Lung microvascular endothelial cell (primary cell): Measurements from ENCODE around the gene GABRG3. TPM values are rescaled to one million over a fixed set of nuclear protein-coding genes. Genes with fewer than 3 reads are reported as not detected.
"Not testable (repeated sequence)": the region's sequence is repeated elsewhere in the genome, so short reads cannot be mapped to it uniquely, and the experiment has no call there.

Experiments used
- DNase-seq, 2 donors: peaks; one replicate each; pipeline versions ENCODE4 v3.0.0 to v3.0.0-alpha.2; 2010; ENCODE audit warnings: low read depth in 2 of 2
- total RNA-seq: library from RNA; depleted of rRNA; stranded (reverse); fragments of >200 nt; gene quantifications from 2 replicates; pipeline ENCODE4 v1.2.1, GENCODE V29; 2014

GABRG3 gene
- total RNA-seq, 1 donor from 2014 or later, result not detected

DNA sequence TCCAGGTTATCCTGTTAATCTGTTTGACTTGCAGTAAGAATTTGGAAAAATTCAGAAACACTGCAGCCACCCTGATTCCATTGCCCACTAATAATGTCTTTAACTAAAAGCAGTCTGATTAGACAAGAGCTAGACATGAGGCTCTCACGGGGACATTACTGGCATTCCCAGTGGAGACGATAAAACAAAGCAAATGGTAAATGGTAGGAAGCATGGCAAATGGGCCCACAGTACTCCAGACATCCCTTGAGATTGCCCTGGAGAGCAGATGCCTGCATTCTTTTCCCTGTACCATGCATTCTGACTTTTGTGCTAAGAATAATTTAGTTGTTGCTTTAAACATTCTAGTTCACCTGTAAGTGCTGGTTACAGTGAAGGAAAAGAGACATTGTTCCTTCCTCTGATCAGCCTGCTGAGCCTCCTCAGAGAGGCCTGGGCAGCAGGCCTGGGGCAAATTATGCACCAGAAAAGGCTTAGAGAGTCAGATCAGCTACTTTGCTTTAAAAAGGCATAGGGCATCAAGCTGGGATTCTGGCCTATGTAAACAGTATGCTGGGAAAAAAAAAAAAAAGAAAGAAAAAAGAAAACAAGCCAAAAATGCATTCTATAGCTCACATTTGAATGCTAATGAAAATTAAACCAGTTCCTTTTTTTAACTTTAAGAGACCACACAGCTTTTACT lies 204.6 kb downstream of the GABRG3 start:
- no peak for DNase-seq

DNA sequence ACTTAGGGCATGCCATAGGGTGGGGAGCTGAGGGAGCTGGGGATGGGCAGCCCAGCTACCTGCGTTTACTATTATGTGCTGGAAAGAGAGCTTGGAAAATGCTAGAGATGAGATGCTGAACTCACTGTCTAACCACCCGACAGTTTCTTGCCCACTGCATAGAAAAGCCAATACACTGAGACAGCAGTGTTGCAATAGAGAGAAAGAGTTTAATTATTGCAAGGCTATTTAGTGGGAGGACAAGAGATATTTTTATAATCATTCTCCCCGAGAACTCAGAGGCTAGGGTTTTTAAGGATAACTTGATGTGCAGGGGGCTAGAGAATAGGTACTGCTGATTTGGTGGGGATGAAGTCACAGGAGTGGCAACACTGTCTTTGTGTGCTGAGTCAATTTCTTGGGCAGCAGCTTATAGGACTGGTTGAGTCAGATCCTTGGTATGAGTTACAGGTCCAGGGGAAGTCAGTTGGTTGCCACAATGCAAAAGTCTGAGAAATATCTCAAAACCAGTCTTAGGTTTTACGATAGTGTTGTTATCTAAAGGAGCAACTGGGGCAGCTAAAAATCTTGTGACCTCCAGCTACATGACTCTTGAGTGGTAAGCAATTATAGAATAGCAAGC lies 205.9 kb downstream of the GABRG3 start:
- DNase-seq, result no peak

DNA sequence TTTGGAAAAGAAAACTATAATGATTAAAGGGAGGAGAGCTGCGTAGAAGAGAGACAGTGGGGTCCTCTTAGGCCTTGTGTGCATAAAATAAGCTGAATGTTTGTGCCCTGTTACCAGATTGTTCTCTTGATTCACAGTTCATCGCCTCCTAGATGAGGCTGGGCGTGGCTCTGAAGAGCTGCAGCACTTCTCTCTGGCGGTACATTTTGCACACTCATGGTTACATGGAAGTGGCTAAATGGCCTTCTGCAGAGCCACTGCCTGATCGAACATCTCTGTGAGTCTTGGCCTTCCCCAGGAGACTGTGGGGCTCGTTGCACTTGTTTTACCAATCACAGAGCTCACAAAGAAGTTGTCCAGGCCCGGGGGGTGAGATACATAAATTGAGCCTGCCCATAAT lies 208.8 kb downstream of the GABRG3 start:
- DNase-seq, result no peak

DNA sequence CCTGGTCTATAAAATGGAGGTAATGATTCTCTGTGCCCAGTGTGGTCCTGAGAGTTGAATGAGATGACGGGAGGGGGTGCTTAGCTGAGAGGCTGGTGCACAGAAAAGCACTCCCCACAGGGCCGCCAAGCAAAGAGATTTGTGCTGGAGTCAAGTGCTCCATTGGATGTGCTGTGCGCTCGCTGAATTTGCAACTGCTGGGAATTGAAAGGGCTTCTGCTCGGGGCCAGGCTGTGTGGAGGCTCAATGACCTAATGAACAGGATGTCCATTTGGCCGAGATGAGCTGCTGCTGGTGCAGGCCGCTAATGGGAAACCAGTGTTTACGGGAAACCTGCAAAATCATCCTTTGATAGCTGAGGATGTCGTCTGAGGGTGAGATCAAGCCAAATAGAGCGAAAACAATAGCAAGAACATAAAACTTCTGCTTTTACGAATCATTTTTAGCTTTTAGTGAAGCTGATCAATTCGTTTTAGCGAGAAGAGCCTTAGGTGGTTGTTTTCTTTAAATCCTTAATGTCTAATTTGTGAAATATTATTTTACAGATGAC lies 211.7 kb downstream of the GABRG3 start:
- DNase-seq, result no peak

DNA sequence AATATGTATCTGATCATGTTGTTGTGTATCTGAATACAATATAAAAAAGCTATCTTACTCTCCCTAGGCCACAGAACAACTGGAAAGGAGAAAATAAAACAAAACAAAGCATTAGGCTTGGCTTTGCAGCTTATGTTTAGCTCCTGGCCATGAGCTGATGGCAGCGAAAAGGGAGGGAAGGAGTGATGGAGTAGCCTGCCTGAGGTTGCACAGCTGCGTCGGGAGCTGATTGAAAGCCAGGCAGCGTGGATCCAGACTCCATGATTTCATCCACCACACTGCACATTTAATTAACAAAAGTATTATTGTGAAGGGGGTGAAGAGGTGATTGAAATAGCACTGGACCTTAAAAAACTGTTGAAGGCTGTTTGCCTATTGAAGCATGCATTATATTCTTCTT lies 212.2 kb downstream of the GABRG3 start:
- no peak for DNase-seq

DNA sequence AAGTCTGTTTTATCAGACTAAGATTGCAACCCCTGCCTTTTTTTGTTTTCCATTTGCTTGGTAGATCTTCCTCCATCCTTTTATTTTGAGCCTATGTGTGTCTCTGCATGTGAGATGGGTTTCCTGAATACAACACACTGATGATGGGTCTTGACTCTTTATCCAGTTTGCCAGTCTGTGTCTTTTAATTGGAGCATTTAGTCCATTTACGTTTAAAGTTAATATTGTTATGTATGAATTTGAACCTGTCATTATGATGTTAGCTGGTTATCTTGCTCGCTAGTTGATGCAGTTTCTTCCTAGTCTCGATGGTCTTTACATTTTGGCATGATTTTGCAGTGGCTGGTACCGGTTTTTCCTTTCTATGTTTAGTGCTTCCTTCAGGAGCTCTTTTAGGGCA lies 220.5 kb downstream of the GABRG3 start:
- not testable (repeated sequence) for DNase-seq

DNA sequence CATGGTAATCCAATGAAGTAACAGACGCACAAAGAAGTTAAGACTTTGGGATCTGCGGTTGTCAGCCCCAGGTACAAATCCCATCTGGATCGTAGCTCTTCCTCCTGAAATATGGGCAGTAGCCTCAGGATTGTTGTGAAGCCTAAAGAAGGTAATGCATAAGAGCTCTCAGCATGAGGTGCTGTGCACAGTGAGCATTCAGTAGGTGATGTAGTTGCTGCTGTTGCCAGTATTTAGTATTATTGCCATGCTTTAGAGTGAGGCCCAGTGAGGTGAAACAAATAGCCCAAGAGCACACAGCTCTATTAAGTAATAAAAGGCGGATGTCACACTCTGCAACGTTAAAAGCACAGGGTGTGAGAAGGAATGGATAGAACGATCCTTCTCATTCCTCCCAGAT lies 225.7 kb downstream of the GABRG3 start:
- no peak for DNase-seq

DNA sequence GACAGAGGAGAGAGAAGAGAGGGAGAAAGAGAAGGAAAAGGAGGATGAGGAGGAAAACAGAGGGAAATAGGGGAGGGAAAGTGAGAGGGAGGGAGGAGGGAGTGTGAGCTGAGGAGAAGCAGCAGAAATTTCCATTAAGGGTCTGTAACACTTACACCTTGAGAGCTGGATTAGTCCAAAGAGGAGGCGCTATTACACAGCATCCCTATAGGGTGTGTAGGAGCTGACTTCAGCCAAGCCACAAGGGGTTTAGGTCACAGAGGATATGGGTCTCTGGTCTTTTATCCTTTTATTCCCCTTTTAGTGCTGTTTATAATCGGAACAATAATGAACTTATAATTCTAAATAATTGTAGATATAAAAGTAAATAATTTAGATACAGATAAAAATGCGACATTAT lies 230.4 kb downstream of the GABRG3 start:
- DNase-seq, result no peak

DNA sequence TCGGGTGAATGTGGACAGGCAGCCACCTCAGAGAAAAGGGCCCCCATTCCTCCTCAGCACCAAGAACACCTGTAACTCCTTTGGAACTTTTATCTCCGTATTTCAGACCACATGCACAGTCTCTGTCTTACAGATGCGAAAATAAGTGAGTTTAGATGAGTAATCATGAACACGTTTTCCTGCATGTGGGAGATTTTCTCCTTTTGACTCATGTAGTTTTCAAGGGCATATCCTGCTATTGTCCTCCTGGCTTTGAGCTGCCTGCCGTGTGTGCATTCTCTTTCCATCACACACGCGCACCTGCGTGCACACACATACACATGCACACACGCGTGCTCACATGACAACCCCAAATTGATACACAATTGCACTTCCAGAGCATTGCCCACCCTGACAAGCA lies 239.2 kb downstream of the GABRG3 start:
- peak in 1 of 2 donors; percentile 62 for DNase-seq

DNA sequence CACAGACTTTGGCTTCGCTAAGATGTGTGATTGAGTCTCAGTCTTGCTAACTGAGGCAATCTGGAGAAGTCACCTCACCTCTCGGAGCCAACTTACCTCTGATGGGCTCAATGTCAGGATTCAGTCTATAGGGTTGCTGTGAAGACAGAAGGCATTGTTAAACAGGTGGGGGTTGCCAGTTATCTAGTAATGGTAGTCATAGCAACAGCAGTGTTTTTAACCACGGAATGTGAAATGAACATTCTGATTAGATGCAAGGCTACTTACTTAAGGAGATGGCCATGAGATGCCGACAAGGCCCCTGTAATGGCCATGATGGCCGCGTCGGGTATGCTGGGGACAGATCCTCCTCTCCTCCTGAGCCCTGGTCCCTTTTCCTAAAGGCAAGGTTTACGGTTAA lies 243.1 kb downstream of the GABRG3 start:
- no peak for DNase-seq

DNA sequence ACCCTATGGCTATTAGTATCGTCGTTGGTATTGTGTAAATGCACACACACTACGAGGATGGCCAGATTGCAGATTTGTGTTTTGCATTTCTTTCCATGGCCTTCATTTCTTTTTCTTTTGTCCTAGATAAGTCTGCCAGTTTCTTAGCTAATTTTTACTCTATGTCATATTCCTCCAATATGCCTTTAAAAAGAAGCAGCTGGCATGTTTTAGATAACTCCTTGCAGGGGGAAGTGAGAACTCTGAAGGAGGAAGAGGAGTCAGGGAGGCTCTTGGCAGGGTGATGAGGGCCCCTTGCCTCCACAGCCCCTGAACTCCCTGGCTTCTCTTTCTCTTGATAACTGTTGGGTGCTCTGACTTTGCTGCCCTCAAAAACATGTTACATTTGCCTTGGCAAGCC lies 244.0 kb downstream of the GABRG3 start:
- DNase-seq, result no peak

DNA sequence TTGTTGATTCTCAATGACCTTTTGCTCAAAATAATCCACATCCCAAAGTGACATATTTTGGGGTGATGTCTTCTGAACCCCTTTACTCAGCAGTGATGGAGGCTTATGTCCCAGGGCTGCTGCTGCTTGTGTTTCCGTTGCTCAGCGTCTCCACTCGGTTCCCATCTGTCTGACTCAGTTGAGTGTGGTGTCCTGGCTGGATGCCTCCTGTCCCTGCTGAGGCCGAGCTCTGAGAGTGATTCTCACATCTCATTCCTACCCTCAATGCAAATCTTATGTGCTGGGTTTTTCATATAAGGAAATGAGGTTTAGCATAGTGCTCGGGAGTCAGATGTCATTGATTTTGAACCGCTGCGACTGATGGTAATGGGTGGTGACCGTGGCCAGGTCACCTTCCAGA lies 247.4 kb downstream of the GABRG3 start:
- DNase-seq, result no peak

DNA sequence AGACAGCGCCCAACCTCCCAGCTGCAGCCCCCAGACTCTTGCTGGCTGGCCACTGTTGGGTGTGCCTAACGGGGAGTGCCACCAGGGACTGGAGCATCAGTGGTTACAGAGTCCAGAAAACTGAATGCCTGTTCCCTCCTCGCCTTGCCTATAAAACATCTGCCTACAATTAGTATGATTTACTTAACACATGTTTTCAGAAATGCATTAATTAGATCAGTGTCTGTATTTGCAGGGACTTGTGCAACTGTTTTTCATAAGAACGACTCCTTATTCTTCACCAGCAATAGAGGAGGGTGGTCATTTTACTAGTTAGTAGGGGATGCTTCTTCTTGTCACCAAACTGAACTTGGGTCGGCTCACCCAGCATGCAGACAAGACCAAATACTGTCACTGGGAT lies 248.7 kb downstream of the GABRG3 start:
- DNase-seq, result no peak

DNA sequence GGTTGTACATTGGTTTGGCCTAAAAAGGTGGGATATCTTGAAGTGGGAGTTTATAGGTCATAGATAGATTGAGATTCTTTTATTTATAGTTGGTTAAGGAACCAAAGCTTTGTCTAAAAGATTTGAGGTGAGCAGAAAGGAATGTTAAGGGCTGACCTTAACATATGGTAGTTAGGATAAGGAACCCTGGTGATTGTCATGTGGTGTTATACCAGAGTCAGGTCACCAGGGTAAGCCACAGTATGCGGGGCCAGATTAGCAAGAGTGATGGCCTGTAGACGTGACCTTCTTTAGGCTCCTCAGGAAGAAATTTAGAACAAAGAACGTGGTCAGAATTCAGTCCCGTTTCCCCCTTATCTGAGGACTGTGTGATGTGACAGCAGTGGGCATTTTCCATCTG lies 249.2 kb downstream of the GABRG3 start:
- DNase-seq, result no peak

DNA sequence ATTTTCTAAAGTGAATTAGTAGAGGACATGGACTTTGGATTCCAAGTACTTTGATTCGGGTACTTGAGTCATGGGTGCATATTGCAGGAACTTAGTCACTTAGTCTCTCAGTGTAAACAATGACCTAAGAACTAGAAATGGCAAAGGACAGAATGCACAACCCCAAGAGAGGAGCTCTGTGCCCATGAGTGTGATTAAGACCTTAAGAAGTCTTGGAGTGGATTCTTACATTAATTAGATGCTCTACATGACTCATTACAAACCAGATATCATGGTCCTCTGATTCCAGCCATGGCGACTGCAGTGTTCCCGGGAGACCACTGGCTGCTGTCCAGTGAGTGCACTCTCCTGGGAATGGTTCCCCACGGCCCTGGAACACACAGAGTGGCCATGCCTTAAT lies 251.5 kb downstream of the GABRG3 start:
- peak in 1 of 2 donors; percentile 59 for DNase-seq

DNA sequence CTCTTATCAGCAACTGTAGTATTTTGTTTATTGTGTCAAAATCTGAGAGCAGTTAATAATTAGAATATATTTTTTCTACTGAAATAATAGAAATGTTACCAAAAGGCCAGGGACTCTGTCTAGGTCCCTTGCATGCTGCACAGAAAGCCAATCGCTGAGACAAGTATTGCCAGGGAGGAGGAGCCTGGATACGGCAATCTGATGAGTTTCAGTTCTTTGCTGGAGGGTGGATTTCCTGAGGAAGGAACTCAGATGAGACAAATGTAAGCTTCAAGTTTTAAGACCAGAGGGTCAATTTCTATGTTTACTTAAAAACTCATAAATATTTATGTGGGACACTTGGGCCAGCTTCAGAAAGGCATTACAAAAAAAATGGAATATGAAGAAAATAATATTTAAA lies 252.2 kb downstream of the GABRG3 start:
- peak in 1 of 2 donors; percentile 47 for DNase-seq

DNA sequence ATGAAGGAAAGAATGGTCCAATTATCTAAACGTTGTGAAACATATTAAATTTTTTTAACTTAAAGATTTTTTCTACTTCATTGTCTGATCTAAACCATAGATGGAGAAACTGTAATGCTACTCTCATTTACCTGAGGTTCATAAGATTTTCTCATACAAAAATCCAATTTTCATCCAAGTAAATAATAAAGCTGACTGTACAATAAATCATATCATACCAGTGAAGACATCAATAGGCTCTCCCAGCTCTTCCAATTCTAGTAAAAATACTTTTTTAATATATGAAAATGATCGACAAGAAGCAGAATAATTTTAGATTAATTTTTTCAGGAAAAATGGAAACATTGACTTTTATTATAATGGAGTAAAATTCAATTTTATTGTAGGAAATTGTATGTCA lies 260.8 kb downstream of the GABRG3 start:
- no peak for DNase-seq

DNA sequence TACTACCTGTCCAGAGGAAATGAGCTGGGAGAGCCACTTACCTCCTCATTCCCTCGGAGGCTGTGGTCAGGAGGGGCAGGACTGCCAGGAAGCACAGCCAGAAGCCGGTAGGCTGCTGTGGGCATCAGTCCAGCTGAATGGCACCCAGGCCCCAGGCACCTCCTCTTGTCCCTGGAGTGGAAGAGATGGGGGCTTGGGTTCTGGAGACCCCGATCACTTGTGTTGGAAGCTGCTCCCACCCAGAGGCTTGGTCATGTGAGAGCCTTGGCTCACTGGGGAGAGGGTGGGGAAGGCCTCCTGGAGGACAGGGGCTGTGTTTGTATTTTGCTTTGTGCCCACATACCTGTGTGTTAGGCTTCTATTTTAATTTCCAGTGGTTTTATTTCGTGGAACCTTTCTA lies 261.9 kb downstream of the GABRG3 start:
- no peak for DNase-seq

DNA sequence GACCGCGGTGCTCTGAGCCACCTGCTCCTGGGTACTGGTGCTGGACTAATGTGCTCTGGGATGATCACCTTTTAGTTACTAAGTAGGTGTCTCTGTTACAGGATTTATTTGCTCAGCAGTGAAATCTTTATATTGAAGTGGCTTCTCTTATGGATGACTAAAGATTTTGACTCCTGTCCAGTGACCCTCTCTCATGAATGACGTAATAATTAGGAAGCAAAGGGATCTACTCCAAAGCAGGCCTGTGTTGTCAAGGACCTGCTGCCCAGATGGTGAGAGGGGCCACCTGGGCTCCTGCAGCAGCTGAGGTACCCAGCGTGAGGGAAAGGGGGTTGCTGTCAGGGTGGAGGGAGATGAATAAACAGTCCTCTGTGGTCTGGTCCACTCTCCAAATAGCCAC lies 263.6 kb downstream of the GABRG3 start:
- no peak for DNase-seq

DNA sequence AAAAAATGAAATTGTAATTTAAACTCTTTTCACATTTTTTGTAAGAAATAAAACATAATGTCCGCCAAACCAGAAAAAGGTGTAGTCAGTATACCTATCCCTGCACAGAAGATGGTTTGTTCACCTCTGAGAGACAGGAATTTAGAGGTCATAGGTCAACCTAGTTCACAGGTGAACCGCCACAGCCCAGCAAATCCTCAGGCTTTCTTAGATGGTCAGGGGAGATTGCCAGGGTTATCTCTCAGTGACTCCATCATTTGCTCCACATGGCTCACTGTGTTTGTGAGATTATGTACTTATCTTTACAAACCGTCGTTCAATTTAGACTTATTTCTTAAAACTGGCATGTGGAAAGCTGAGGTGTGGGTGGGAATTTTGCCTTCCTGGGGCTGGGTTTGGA lies 264.2 kb downstream of the GABRG3 start:
- no peak for DNase-seq

DNA sequence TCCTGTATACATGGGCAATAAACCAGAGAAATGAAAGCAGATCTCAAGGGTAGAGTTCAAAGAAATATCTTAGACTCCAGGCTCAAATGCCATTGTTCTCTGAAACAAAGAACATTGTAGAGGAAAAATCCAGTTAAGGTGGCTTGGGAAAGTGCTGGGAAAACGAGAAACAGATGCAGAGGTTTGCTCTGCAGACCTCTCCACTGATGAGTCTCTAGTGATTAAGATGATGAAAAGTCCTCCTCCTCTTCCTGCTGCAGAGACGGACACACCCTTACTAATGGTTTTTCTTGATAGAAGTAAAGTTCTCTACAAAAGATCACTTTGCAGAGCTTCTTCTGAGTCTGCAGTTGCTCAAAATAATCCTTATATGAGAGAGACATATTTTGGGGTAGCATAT lies 264.7 kb downstream of the GABRG3 start:
- no peak for DNase-seq

DNA sequence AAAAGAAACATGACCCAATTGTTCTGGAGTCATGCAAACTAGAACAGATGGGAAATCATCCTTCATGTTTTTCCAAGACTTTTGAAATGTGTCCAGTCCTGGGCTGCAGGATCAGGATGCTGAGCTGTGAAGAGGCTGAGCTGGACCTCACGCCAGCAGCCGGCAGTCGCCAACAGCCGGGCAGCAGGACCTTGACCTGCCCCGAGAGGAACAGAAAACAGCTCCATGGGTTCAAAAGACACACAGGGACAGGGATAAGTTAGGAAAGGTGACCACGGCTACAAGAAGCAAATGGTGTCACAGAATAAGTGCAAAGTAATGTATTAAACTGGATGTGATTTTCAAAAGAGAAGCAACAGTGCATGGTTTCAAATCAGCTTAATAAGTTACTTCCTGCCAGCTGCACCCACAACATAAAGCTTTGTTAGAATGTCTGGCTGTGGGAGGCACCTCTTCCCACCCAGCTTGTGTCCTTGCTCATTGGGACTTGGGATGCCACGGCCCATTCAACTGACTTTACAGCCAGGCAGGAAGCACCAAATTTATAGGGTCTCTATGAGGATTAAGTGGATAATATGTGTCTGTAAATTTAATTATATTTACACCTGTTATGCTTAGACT lies 266.4 kb downstream of the GABRG3 start:
- no peak for DNase-seq

DNA sequence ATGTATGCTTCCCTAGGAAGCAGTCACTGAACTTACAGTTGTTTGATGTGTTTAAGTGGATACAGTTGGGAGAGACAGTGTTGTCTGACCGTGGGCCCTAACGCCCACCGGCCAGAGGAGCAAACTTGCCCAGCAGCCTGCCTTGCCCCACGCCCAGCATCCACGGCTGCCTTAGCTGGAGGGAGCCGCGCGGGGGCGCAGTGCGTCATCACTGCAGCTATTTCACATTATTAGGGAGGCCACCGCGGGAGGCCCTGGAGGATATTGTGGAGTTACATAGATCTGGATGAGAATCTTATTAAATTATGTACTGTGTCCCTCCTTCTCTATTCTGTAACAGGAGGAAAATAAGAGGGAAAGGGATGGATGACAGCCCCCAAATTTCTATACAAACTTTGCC lies 267.2 kb downstream of the GABRG3 start:
- DNase-seq, result no peak
